H1 (cell line): Measurements from ENCODE around the gene FGGY. TPM values are rescaled to one million over a fixed set of nuclear protein-coding genes. Genes with fewer than 3 reads are reported as not detected.

ENCODE experiments used
- CTCF ChIA-PET: fragments of 300-600 bp; sonication (Branson Sonifier 250); formaldehyde crosslinking; loops from one replicate; lab custom pipeline; 2021; ENCODE audit not compliant: partially characterized antibody; lab: Charles Lee
- POLR2A ChIA-PET: fragments of 300-600 bp; sonication (Branson Sonifier 250); formaldehyde crosslinking; loops from one replicate; lab custom pipeline; 2021; ENCODE audit warnings: inconsistent platforms; ENCODE audit not compliant: partially characterized antibody; lab: Charles Lee
- DNase-seq, 2 experiments: peaks; one replicate each; pipeline versions ENCODE4 v3.0.0 to v3.0.0-alpha.2; 2010 to 2022; ENCODE audit warnings: low spot score in 2 of 2, low read depth in 1 of 2, mixed read lengths in 1 of 2
- FAIRE-seq: peaks from 2 replicates; lab custom pipeline; 2011; peaks lifted over from hg19 to GRCh38; lab: Jason Lieb, UNC
- H2AFZ ChIP-seq: 2 replicates; pipeline ENCODE4 v1.8.1; 2012; ENCODE audit warnings: low read length, inconsistent platforms
- H2AK5ac ChIP-seq: 2 replicates; pipeline ENCODE4 v1.6.1; 2013; ENCODE audit warnings: low read depth, low read length
- H2BK120ac ChIP-seq: replicated peaks from 2 replicates; pipeline ENCODE3; 2013; ENCODE audit warnings: low read depth, low read length, inconsistent platforms
- H2BK12ac ChIP-seq: 2 replicates; pipeline ENCODE4 v1.6.1; 2013; ENCODE audit warnings: low read depth, low read length
- H2BK15ac ChIP-seq: 2 replicates; pipeline ENCODE4 v1.6.1; 2013; ENCODE audit warnings: low read length
- H2BK20ac ChIP-seq: 2 replicates; pipeline ENCODE4 v1.6.1; 2013; ENCODE audit warnings: low read length
- H2BK5ac ChIP-seq: 2 replicates; pipeline ENCODE4 v1.6.1; 2013; ENCODE audit warnings: low read depth, low read length
- H3K14ac ChIP-seq: 2 replicates; pipeline ENCODE4 v1.6.1; 2013; ENCODE audit warnings: inconsistent platforms; ENCODE audit not compliant: insufficient read length
- H3K18ac ChIP-seq: 2 replicates; pipeline ENCODE4 v1.6.1; 2013; ENCODE audit warnings: low read length; ENCODE audit errors: extremely low read depth
- H3K23ac ChIP-seq: 2 replicates; pipeline ENCODE4 v1.6.1; 2013; ENCODE audit warnings: inconsistent platforms; ENCODE audit not compliant: insufficient read length
- H3K23me2 ChIP-seq: 2 replicates; pipeline ENCODE4 v1.6.1; 2013; ENCODE audit warnings: low read depth, low read length
- H3K27ac ChIP-seq: 2 replicates; pipeline ENCODE4 v1.6.1; 2011; ENCODE audit warnings: low read depth, low read length, inconsistent platforms
- H3K27me3 ChIP-seq, 4 experiments: replicated peaks in 1 of 4; 1 replicate in 1 of 4; 2 replicates in 3 of 4; pipeline versions ENCODE4 v1.6.1 to v1.8.1; 2011 to 2013; ENCODE audit warnings: low read length in 3 of 4, mild to moderate bottlenecking in 3 of 4, inconsistent platforms in 2 of 4, mixed read lengths in 2 of 4, moderate library complexity in 1 of 4; ENCODE audit not compliant: control insufficient read depth in 3 of 4, insufficient read depth in 3 of 4; ENCODE audit errors: extremely low read depth in 1 of 4
- H3K36me3 ChIP-seq, 4 experiments: 2 replicates each; pipeline versions ENCODE4 v1.6.1 to v1.8.1; 2011 to 2013; ENCODE audit warnings: mild to moderate bottlenecking in 4 of 4, low read length in 3 of 4, moderate library complexity in 2 of 4, control low read depth in 1 of 4, inconsistent platforms in 1 of 4; ENCODE audit not compliant: insufficient read depth in 4 of 4, control insufficient read depth in 2 of 4
- H3K4ac ChIP-seq: replicated peaks from 2 replicates; pipeline ENCODE3; 2013; ENCODE audit warnings: low read length, low read depth, mixed read lengths, inconsistent platforms; ENCODE audit not compliant: insufficient read length
- H3K4me1 ChIP-seq, 4 experiments: replicated peaks in 1 of 4; 1 replicate in 1 of 4; 2 replicates in 3 of 4; pipeline versions ENCODE4 v1.6.1 to v1.8.1; 2011 to 2013; ENCODE audit warnings: low read length in 3 of 4, inconsistent platforms in 2 of 4, mixed read lengths in 1 of 4; ENCODE audit not compliant: insufficient read depth in 4 of 4, control insufficient read depth in 3 of 4
- H3K4me2 ChIP-seq, 2 experiments: 2 replicates each; pipeline versions ENCODE4 v1.6.1 to v1.8.1; 2011 to 2013; ENCODE audit warnings: low read depth in 2 of 2, low read length in 2 of 2, control low read depth in 1 of 2, inconsistent platforms in 1 of 2, mild to moderate bottlenecking in 1 of 2; ENCODE audit not compliant: insufficient read depth in 1 of 2
- H3K4me3 ChIP-seq, 4 experiments: fragments of 200-600, 300-600 bp in 1 of 4; sonication (generic), shearing (Covaris generic), sonication (Bioruptor Twin) in 1 of 4; 2 replicates each; pipeline versions ENCODE4 v1.5.1 to v1.8.1; 2011 to 2016; ENCODE audit warnings: low read length in 4 of 4, low read depth in 3 of 4, control low read depth in 2 of 4, inconsistent platforms in 2 of 4, mild to moderate bottlenecking in 2 of 4, mixed read lengths in 1 of 4, moderate library complexity in 1 of 4; ENCODE audit not compliant: insufficient read depth in 2 of 4; ENCODE audit errors: extremely low read depth in 1 of 4
- H3K56ac ChIP-seq: replicated peaks from 2 replicates; pipeline ENCODE3; 2013; ENCODE audit warnings: low read depth, mild to moderate bottlenecking, mixed read lengths, low read length, inconsistent platforms; ENCODE audit not compliant: insufficient read length
- H3K79me1 ChIP-seq: 2 replicates; pipeline ENCODE4 v1.6.1; 2013; ENCODE audit warnings: low read depth, low read length, control low read depth
- H3K79me2 ChIP-seq, 2 experiments: 2 replicates each; pipeline versions ENCODE4 v1.6.1 to v1.8.1; 2012 to 2013; ENCODE audit warnings: low read length in 2 of 2, mild to moderate bottlenecking in 2 of 2, inconsistent platforms in 1 of 2; ENCODE audit not compliant: insufficient read depth in 2 of 2, control insufficient read depth in 1 of 2
- H3K9ac ChIP-seq, 4 experiments: replicated peaks in 1 of 4; 1 replicate in 1 of 4; 2 replicates in 3 of 4; pipeline versions ENCODE4 v1.6.1 to v1.8.1; 2011 to 2013; ENCODE audit warnings: low read depth in 3 of 4, low read length in 3 of 4, control low read depth in 2 of 4, mild to moderate bottlenecking in 2 of 4, moderate library complexity in 2 of 4, inconsistent platforms in 1 of 4; ENCODE audit errors: extremely low read depth in 1 of 4
- H3K9me3 ChIP-seq, 2 experiments: 2 replicates each; pipeline versions ENCODE4 v1.6.1 to v1.8.1; 2012 to 2013; ENCODE audit warnings: mild to moderate bottlenecking in 2 of 2, moderate library complexity in 2 of 2, control low read depth in 1 of 2, inconsistent platforms in 1 of 2, low read depth in 1 of 2, low read length in 1 of 2, mixed read lengths in 1 of 2; ENCODE audit not compliant: insufficient read depth in 2 of 2
- H4K20me1 ChIP-seq, 2 experiments: replicated peaks in 1 of 2; 2 replicates each; pipeline versions ENCODE3 to v1.8.1; 2011 to 2013; ENCODE audit warnings: inconsistent platforms in 2 of 2, low read length in 2 of 2, mild to moderate bottlenecking in 1 of 2; ENCODE audit not compliant: insufficient read depth in 2 of 2, control insufficient read depth in 1 of 2
- H4K5ac ChIP-seq: 2 replicates; pipeline ENCODE4 v1.6.1; 2013; ENCODE audit warnings: low read length, low read depth, mixed read lengths, inconsistent platforms; ENCODE audit not compliant: insufficient read length
- H4K8ac ChIP-seq: 2 replicates; pipeline ENCODE4 v1.8.0; 2013; ENCODE audit warnings: mild to moderate bottlenecking, moderate library complexity, low read length, inconsistent platforms; ENCODE audit not compliant: insufficient read depth; ENCODE audit errors: extremely low read depth
- H4K91ac ChIP-seq: replicated peaks from 2 replicates; pipeline ENCODE3; 2013; ENCODE audit warnings: low read length, mixed read lengths, inconsistent platforms; ENCODE audit not compliant: insufficient read length
- ATF2 ChIP-seq: IDR thresholded peaks from 2 replicates; pipeline ENCODE4 v1.6.1; 2012; ENCODE audit warnings: low read length, inconsistent platforms
- CBX5 ChIP-seq: fragments of 300-800, 300-1000 bp; sonication (generic); IDR thresholded peaks from 2 replicates; pipeline ENCODE4 v1.7.1; 2016; ENCODE audit warnings: antibody characterized with exemption, low read length, low read depth
- CBX8 ChIP-seq: fragments of 300-800, 300-1000 bp; sonication (generic); IDR thresholded peaks from 2 replicates; pipeline ENCODE4 v1.7.1; 2016; ENCODE audit warnings: low read depth, low read length, borderline replicate concordance
- CHD2 ChIP-seq: IDR thresholded peaks from 2 replicates; pipeline ENCODE4 v1.6.1; 2012; ENCODE audit warnings: low read length, improper control_type of control experiment
- E2F6 ChIP-seq: IDR thresholded peaks from 2 replicates; pipeline ENCODE4 v1.6.1; 2012; ENCODE audit warnings: inconsistent platforms
- RBBP5 ChIP-seq: IDR thresholded peaks from 2 replicates; pipeline ENCODE4 v1.7.1; 2012; ENCODE audit warnings: low read depth, mild to moderate bottlenecking, inconsistent platforms, low read length, moderate library complexity, borderline replicate concordance
- RXRA ChIP-seq: IDR thresholded peaks from 2 replicates; pipeline ENCODE4 v1.6.1; 2011; ENCODE audit warnings: low read depth, mild to moderate bottlenecking, low read length, moderate library complexity; ENCODE audit not compliant: insufficient read depth
- TAF1 ChIP-seq: IDR thresholded peaks from 2 replicates; pipeline ENCODE4 v1.6.1; 2011; ENCODE audit warnings: mild to moderate bottlenecking, low read depth, low read length
- TBP ChIP-seq: IDR thresholded peaks from 2 replicates; pipeline ENCODE4 v1.6.1; 2011; ENCODE audit warnings: low read depth, low read length, improper control_type of control experiment
- USF2 ChIP-seq: IDR thresholded peaks from 2 replicates; pipeline ENCODE4 v1.6.1; 2011; ENCODE audit warnings: low read length, improper control_type of control experiment
- WGBS, 2 experiments: shearing (Covaris generic) in 1 of 2; methylation state at CpG; one replicate each; pipeline versions ENCODE4 v1.1.6 to v1.1.7; 2013 to 2015; ENCODE audit warnings: low lambda C conversion rate in 2 of 2, mixed read lengths in 2 of 2, inconsistent platforms in 1 of 2, low coverage in 1 of 2, missing lambda C conversion rate in 1 of 2; ENCODE audit not compliant: insufficient replicate concordance in 2 of 2, insufficient coverage in 1 of 2, insufficient read length in 1 of 2; ENCODE audit errors: extremely low coverage in 1 of 2, missing lambda C conversion rate in 1 of 2; 5-methylcytosine and 5-hydroxymethylcytosine counted together
- polyA plus RNA-seq, 7 experiments: library from polyadenylated mRNA; depleted of rRNA in 3 of 7; stranded (reverse) in 5 of 7; unstranded in 2 of 7; fragments of >200 nt in 5 of 7; fragments of 200-250 nt in 2 of 7; gene quantifications; 1 replicate in 5 of 7; 2 replicates in 1 of 7; 4 replicates in 1 of 7; pipeline versions ENCODE4 v1.2.1 to v1.2.3, GENCODE V29; 2011 to 2013; ENCODE audit warnings: missing spikeins in 2 of 7, mixed read lengths in 2 of 7
- total RNA-seq: library from RNA; stranded (reverse); fragmentation: NEBNext Ultra II Directional; extraction: Animal tissue kit (Norgen Biotek cat#: 25700); gene quantifications from 2 replicates; pipeline ENCODE4 v1.2.1, GENCODE V29; 2021

Gene FGGY
- total and polyA plus RNA-seq, 2 of the 8 experiments (the other 6 are each of a cell fraction or from before 2014, with no cell fraction given), result 10.3 to 12.5 TPM

GRCh38 chr1:59549903-59550302, 253.0 kb downstream of the FGGY start:
- Histone ChIP-seq H3K4me1 (peaks cover 0 to 2% (median 0%) of the 10 kb centered on the region in 4 experiments; a peak in 1 of 7 replicates), H3K23ac (no peak overlapping the region), H3K36me3 (no peaks in the 10 kb centered on the region), H3K27me3 (no peaks in the 10 kb centered on the region), H2AK5ac (no peak overlapping the region), H4K5ac (no peak overlapping the region), H3K9me3 (no peaks in the 10 kb centered on the region), H3K4me2 (no peak overlapping the region), H3K14ac (no peak overlapping the region), H3K23me2 (no peaks in the 10 kb centered on the region), H4K8ac (no peak overlapping the region), H2BK15ac (no peak overlapping the region), H3K4me3 (no peak overlapping the region), H2BK120ac (no peak overlapping the region), H4K20me1 (no peaks in the 10 kb centered on the region), H3K79me1 (no peaks in the 10 kb centered on the region), H2BK5ac (no peak overlapping the region), H2BK20ac (no peak overlapping the region), H2AFZ (no peak overlapping the region), H3K27ac (no peak overlapping the region), H3K9ac (no peak overlapping the region), H3K18ac (no peak overlapping the region), H3K56ac (no peak overlapping the region), H2BK12ac (no peak overlapping the region), H3K4ac (no peak overlapping the region), H4K91ac (no peak overlapping the region), H3K79me2 (no peaks in the 10 kb centered on the region)
- POLR2A ChIA-PET, result interaction anchor here (1.2 kb wide), 1 partner anchor 11 kb away, joined by 3 read pairs; no protein-coding TSS in a partner anchor
- CTCF ChIA-PET, result interaction anchor here (1.7 kb wide), 1 partner anchor 149 kb away, joined by 5 read pairs; no protein-coding TSS in a partner anchor
- no peak for FAIRE-seq
- DNase-seq, result no peak
- WGBS, 2 experiments, result 90% methylated on average over 3 of the region's 3 CpGs; no CpG with 5 or more reads in 1 of the 2 experiments
- TF ChIP-seq RBBP5, result no peak
- no peak for TF ChIP-seq CBX8
- TF ChIP-seq CBX5, result no peak
- TF ChIP-seq USF2, result no peak
- TF ChIP-seq ATF2, result no peak
- no peak for TF ChIP-seq RXRA
- TF ChIP-seq TAF1, result no peak
- TF ChIP-seq TBP, result no peak
- no peak for TF ChIP-seq E2F6
- no peak for TF ChIP-seq CHD2
